ENCODE measurements around the gene MICALL1.

Gene MICALL1, protein sequence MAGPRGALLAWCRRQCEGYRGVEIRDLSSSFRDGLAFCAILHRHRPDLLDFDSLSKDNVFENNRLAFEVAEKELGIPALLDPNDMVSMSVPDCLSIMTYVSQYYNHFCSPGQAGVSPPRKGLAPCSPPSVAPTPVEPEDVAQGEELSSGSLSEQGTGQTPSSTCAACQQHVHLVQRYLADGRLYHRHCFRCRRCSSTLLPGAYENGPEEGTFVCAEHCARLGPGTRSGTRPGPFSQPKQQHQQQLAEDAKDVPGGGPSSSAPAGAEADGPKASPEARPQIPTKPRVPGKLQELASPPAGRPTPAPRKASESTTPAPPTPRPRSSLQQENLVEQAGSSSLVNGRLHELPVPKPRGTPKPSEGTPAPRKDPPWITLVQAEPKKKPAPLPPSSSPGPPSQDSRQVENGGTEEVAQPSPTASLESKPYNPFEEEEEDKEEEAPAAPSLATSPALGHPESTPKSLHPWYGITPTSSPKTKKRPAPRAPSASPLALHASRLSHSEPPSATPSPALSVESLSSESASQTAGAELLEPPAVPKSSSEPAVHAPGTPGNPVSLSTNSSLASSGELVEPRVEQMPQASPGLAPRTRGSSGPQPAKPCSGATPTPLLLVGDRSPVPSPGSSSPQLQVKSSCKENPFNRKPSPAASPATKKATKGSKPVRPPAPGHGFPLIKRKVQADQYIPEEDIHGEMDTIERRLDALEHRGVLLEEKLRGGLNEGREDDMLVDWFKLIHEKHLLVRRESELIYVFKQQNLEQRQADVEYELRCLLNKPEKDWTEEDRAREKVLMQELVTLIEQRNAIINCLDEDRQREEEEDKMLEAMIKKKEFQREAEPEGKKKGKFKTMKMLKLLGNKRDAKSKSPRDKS

GRCh38 chr22:37905534-37906363 is at the start of gene MICALL1:
Gene MICALL1, plus strand, starts transcription at chr22:37906297. Its CDS starts 126 bp downstream, at chr22:37906423.
- peak; percentile 92 for DNase-seq

GRCh38 chr22:37860796-37861421 is 45.2 kb upstream of the MICALL1 start:
- DNase-seq: no peak

DNA sequence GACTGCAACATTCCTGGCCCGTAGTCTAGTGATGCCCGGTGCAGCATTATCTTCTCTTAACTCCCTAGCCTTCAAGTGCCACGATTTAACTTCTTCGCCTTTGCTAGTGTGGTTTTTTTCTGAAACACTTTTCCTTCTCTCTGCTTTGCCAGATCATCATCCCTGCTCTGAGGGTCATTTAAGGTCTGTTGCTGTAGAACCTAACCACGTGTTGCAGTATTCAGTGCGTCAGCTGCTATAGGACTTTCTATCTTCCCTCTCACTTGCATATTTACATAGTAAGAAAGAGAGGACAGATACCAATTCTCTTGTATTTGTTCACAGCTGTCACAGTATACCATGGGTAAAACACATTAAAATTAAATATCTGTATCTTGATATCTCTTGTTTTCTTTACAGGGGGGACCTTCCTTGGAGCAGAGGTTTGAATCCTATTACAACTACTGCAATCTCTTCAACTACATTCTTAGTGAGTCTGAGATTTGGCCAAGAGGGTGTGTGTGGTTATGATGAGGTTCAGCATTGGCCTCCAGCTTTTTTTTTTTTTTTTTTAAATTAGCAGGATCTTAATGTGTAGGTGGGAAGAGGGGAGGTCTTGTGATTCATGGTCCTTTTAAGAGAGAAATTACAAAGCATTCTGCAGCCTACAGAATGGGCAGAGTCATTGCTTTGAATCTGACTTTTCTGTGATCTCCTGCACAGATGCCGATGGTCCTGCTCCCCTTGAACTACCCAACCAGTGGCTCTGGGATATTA is 43.3 kb upstream of the MICALL1 start:
- DNase-seq: no peak

GRCh38 chr22:37865510-37865909 is 40.6 kb upstream of the MICALL1 start:
- no peak for DNase-seq

DNA sequence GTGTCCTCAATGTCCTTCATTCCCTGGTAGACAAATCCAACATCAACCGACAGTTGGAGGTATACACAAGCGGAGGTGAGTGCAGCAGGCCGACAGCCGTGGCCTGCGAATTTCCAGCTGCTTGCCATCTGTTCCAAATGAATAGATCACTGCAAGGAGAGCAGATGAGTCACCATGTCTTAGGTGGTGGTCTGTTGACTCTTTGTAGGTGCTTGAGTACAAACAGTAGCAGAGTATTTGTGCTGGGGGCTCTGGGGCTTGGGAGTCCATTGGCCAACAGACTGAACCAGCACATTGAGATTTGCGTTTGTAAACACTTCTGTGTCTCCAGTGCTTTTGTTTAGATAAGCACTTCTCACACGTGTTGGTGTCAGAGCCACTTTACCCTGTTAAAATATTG is 35.8 kb upstream of the MICALL1 start:
- no peak for DNase-seq

GRCh38 chr22:37880668-37881440 is 25.2 kb upstream of the MICALL1 start:
- DNase-seq: no peak

GRCh38 chr22:37884420-37884819 is 21.7 kb upstream of the MICALL1 start:
- no peak for DNase-seq

GRCh38 chr22:37887584-37888378 is 18.3 kb upstream of the MICALL1 start:
- DNase-seq: peak; percentile 99

- no peak for DNase-seq
Measured at GRCh38 chr22:37891926-37892325, 14.2 kb upstream of the MICALL1 start.

GRCh38 chr22:37892566-37893335 is 13.3 kb upstream of the MICALL1 start:
- DNase-seq: no peak

DNA sequence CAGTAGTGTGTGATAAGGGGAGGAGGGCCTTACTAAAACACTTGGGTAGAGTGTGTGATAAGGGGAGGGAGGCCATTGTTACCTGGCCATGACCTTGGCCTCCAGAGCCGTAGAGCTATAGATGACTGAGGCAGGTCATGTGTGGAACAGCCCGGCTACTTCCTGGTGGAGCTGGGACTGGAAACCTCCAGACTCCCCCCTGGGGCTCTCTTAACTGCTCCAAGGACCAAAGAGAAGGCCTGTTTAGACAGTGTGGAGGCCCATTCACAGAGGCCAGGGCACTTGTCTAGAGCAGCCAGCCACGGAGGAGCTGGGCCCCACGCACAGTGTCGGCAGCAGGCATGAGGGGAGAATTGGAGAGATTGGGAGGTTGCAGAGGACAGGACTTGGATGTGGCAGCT is 12.5 kb upstream of the MICALL1 start:
- DNase-seq: no peak

DNA sequence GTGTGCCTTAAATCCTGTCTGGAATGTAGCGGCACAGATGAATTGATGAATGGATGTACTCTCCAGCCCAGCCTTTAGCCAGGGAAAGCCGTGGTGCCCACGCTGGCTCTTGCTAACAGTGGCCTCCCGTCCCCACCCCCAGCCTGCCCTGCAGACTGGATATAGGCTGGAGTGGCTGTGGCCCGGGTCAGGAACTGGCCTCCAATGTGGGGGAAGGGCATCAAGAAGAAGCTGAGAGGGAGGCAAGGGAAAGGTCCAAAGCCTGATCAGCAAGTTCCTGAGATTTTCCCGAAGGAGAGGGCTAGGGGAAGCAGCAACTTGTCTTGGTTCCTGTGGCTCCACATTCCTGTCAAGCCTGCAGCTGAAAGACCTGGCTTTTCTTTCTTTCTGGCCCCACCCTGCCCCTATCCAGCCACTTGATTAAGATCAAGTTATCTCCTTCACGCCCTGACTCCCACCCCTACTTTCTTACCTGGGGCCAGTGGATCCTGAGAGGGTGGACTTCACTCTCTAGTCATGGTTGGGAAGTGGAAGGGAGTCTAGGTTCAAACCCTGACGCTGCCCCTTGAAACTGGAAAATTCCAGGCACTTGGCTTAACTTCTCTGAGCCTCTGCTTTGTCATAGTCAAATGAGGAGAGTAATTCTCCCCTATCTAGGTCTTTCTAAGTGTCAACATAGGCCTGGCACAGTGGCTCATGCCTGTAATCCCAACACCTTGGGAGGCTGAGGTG is 11.0 kb upstream of the MICALL1 start:
- peak; percentile 95 for DNase-seq

GRCh38 chr22:37896181-37896592 is 9.9 kb upstream of the MICALL1 start:
- peak; percentile 82 for DNase-seq

- no peak for DNase-seq
Measured at GRCh38 chr22:37896939-37897338, 9.2 kb upstream of the MICALL1 start.

- no peak for DNase-seq
Measured at GRCh38 chr22:37897807-37898206, 8.3 kb upstream of the MICALL1 start.

DNA sequence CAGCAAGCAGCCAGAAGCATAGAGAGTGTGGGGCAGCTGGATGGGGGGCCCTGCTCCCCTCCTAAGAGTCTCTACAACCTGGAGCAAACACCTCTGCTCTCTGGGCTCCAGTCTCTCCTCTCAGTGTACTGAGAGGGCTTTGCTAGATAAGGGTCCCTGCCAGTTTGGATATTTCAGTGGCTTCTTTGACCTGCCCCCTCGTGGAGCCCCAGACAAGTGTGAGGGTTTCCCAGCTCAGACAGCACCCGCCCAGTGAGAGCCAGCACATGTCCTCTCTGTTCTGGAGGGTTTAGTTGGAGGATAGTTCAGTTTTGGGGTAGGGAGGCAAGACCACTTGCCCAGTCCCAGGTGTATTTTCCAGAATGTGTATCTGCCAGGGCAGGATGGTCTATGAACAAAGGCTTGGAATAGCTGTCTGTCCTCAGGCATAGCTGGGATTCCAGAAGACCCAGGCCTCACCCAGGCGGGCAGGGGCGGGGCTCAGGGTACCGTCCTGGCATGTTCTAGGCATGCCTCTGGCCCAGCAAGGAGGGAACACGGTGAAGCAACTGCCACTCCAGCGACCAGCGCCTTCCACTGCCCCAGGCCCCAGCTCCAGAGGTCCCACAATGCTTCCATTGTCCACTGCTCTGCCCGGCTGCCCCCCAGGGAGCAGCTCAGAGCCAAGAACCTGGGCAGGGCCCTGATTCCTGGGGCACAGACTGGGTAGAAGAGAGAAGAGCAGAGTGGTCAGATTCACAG is 7.5 kb upstream of the MICALL1 start:
- DNase-seq: peak; percentile 92
